GM12865 (cell line): Measurements from ENCODE around the gene ANKRD33.

Experiments
- DNase-seq: peaks from one replicate; pipeline ENCODE4 v3.0.0; 2010; ENCODE audit warnings: low read depth
- H3K4me3 ChIP-seq: 2 replicates; pipeline ENCODE4 v1.5.1; 2011; ENCODE audit warnings: mild to moderate bottlenecking, low read depth, low read length, control low read depth
- TF ChIP-seq, protein P1 (sequence below): IDR thresholded peaks from 2 replicates; pipeline ENCODE4 v1.5.1; 2011; ENCODE audit warnings: low read length, control low read depth, low read depth, inconsistent platforms; ENCODE audit not compliant: insufficient read depth; ENCODE audit errors: missing control alignments

The ANKRD33 gene

DNA sequence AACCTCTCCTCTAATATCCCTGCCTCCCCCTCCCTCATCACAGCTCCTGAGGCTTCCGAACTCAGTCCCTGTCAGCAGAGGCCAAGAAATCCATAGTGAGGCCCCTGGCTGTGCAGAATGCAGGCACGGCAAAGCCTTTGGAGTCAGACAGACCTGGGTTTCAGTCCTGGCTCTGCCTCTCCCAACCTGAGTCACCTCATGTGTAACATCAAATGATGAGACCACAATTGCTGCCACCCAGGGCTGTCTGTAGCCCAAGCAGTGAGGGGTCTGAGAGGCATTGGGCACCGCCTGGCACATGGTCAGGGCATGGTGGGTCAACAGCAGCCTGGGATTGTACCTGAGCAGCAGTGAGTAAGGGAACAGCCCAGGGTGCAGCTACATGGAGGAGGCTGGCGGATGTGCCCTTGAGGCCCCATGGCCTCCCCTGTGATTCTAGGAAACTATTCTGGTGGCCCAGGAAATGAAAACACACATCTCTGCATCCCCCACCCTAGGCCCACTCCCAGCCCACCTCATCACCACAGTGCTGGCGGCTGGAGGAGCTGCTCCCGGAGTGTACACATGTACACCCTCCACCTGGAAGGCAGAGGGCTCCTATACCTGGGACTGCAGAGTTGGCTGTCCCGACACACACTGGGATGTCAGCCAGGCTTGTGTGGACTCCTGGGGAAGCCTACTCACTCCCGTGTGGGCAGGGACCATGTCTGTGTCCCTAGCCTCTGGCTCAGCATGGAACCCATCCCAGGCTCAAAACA lies 7.7 kb downstream of the ANKRD33 start:
- TF ChIP-seq, protein P1, sequence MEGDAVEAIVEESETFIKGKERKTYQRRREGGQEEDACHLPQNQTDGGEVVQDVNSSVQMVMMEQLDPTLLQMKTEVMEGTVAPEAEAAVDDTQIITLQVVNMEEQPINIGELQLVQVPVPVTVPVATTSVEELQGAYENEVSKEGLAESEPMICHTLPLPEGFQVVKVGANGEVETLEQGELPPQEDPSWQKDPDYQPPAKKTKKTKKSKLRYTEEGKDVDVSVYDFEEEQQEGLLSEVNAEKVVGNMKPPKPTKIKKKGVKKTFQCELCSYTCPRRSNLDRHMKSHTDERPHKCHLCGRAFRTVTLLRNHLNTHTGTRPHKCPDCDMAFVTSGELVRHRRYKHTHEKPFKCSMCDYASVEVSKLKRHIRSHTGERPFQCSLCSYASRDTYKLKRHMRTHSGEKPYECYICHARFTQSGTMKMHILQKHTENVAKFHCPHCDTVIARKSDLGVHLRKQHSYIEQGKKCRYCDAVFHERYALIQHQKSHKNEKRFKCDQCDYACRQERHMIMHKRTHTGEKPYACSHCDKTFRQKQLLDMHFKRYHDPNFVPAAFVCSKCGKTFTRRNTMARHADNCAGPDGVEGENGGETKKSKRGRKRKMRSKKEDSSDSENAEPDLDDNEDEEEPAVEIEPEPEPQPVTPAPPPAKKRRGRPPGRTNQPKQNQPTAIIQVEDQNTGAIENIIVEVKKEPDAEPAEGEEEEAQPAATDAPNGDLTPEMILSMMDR: no peak
- DNase-seq: no peak
- H3K4me3 ChIP-seq: no peak overlapping the region

DNA sequence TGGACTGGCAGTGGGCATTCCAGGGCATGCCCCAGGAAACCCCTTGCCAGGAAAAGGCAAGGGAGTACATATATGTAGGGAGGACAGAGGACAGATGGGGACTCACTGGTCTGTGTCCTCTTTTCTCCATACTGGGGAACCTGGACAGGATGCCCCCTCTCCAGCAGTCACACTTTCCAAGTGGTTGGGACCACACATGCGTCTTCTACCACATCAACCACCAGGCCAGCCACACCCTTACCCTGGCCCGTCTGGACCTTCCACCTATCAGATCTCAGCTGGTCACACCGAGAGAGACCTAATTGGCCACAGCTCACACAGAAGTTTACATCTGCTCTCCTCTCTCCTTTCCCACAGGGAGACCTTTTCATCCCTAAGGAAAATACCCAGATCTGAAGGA lies 8.3 kb downstream of the ANKRD33 start:
- DNase-seq: no peak
- H3K4me3 ChIP-seq: no peak overlapping the region
- TF ChIP-seq, protein P1: no peak

DNA sequence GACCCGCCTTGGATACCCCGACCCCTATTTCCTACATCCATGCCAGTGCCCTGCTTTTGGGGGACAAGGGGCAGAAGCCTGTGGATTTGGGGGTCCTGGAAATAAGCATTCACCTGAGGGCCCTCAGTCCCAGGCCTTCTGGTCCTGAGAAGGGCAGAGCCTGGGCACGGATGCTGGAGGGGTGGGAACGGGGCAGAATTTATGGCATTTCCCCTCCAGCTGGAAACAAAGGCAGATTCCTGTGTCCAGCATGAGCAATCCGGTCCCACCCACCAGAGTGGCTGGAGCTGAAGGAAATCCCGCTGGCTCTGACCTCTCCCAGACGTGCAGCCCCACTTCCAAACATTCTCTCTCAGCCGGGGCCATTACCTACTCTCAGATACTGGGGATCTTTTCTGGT lies 9.3 kb downstream of the ANKRD33 start:
- TF ChIP-seq, protein P1: no peak
- DNase-seq: no peak
- H3K4me3 ChIP-seq: no peak overlapping the region

DNA sequence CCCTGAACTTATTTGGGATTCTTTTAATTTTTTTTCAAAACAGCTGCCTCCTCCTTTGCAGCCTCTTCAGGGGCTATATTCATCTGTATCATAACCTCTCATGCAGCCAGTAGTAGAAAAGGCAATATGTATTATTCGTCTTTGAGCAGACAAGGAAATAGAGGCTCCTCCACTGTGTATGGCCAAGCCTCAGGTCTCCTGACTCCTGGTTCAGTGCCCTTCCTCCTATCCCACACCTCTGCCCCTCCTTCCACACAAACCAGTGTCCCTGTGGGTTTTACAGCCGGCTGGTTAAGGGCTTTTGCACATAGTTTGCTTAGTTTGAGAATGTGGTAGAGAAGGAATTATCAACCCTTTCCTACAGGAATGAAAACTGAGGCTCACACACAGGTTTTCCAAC lies 10.6 kb downstream of the ANKRD33 start:
- DNase-seq: no peak
- no peak overlapping the region for H3K4me3 ChIP-seq
- TF ChIP-seq, protein P1: no peak

DNA sequence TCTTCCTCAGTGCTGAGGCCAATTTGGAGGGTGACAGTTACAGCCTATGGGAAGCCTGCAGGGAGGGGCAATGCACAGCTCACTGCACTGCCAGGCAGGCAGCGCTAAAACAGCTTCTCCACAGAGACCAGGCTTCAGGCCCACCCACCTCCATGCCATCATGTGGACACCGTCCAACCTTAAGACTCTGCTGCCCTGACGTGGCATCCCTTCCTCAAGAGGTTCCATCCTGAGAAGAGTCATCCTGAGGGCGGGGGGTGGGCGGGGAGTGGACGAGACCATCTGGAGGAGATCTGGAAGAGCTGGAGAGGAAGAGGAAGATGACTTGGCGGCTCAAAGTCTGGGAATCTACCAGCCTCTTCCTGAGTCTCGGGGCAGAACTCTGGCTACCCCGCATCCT lies 11.0 kb downstream of the ANKRD33 start:
- no peak for DNase-seq
- TF ChIP-seq, protein P1: no peak
- H3K4me3 ChIP-seq: no peak overlapping the region

DNA sequence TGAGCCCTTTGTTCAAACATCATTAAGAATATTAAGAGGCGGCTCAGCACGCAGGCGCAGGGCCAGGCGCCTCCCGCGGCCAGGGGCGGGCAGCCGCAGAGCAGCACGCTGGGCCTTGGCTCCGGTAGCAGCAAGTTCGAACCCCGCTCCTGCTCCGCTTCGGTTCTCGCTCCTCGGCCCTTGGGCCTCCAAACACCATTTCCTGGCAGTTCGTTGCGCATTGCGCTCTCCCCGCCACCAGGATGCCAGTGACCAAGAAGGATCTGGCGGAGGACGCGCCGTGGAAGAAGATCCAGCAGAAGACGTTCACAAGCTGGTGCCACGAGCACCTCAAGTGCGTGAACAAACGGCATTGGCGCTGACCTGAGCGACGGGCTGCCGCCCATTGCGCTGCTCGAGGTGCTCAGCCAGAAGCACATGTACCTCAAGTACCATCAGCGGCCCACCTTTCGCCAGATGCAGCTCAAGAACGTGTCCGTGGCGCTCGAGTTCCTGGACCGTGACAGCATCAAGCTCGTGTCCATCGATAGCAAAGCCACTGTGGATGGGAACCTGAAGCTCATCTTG lies 12.5 kb downstream of the ANKRD33 start:
- no peak for DNase-seq
- TF ChIP-seq, protein P1: no peak
- no peak overlapping the region for H3K4me3 ChIP-seq
